Mesenchymal stem cell (in vitro differentiated cells and primary cell): Measurements from ENCODE around the gene AMZ1.

Experiments
- DNase-seq: peaks from one replicate; pipeline ENCODE4 v3.0.0-alpha.2; 2013
- H2AFZ ChIP-seq: one replicate; pipeline ENCODE4 v1.6.1; 2013; ENCODE audit warnings: low read depth, mild to moderate bottlenecking, control low read depth, inconsistent platforms, low read length, moderate library complexity
- H2AK5ac ChIP-seq: 2 replicates; pipeline ENCODE4 v1.6.1; 2013; ENCODE audit warnings: low read length, moderate library complexity, mild to moderate bottlenecking, inconsistent platforms; ENCODE audit not compliant: severe bottlenecking
- H2BK120ac ChIP-seq: one replicate; pipeline ENCODE4 v1.6.1; 2013; ENCODE audit warnings: low read depth, mild to moderate bottlenecking, inconsistent platforms, low read length, moderate library complexity
- H2BK12ac ChIP-seq, 2 experiments: one replicate each; pipeline ENCODE4 v1.6.1; 2013; ENCODE audit warnings: inconsistent platforms in 2 of 2, low read length in 2 of 2, mild to moderate bottlenecking in 2 of 2, moderate library complexity in 2 of 2, control low read depth in 1 of 2
- H2BK15ac ChIP-seq: one replicate; pipeline ENCODE4 v1.6.1; 2013; ENCODE audit warnings: mild to moderate bottlenecking, low read depth, inconsistent platforms; ENCODE audit not compliant: poor library complexity, severe bottlenecking
- H2BK5ac ChIP-seq: 2 replicates; pipeline ENCODE4 v1.6.1; 2013; ENCODE audit warnings: low read depth, mild to moderate bottlenecking, low read length, control low read depth, inconsistent platforms; ENCODE audit not compliant: poor library complexity, severe bottlenecking
- H3K14ac ChIP-seq, 2 experiments: one replicate each; pipeline ENCODE4 v1.6.1; 2013; ENCODE audit warnings: inconsistent platforms in 2 of 2, low read length in 2 of 2, control low read depth in 1 of 2, mild to moderate bottlenecking in 1 of 2, moderate library complexity in 1 of 2
- H3K18ac ChIP-seq, 2 experiments: one replicate each; pipeline ENCODE4 v1.6.1; 2013; ENCODE audit warnings: inconsistent platforms in 2 of 2, low read length in 2 of 2, control low read depth in 1 of 2, low read depth in 1 of 2, mild to moderate bottlenecking in 1 of 2
- H3K23ac ChIP-seq, 2 experiments: one replicate each; pipeline ENCODE4 v1.6.1; 2013; ENCODE audit warnings: inconsistent platforms in 2 of 2, low read length in 2 of 2, mild to moderate bottlenecking in 2 of 2, moderate library complexity in 2 of 2, control low read depth in 1 of 2
- H3K27ac ChIP-seq: 2 replicates; pipeline ENCODE4 v1.5.1; 2013; ENCODE audit warnings: mild to moderate bottlenecking, moderate library complexity, low read length, control low read depth, inconsistent platforms; ENCODE audit not compliant: poor library complexity, severe bottlenecking
- H3K27me3 ChIP-seq, 2 experiments: 2 replicates each; pipeline versions ENCODE4 v1.6.1 to v1.7.0; 2013; ENCODE audit warnings: low read length in 2 of 2, mild to moderate bottlenecking in 2 of 2, moderate library complexity in 2 of 2, control low read depth in 1 of 2, inconsistent platforms in 1 of 2; ENCODE audit not compliant: control insufficient read depth in 1 of 2, insufficient read depth in 1 of 2
- H3K36me3 ChIP-seq, 2 experiments: 2 replicates each; pipeline versions ENCODE4 v1.6.1 to v1.7.0; 2013; ENCODE audit warnings: low read length in 2 of 2, control low read depth in 1 of 2, inconsistent platforms in 1 of 2, low read depth in 1 of 2, mild to moderate bottlenecking in 1 of 2; ENCODE audit not compliant: insufficient read depth in 2 of 2, control insufficient read depth in 1 of 2
- H3K4ac ChIP-seq, 2 experiments: one replicate each; pipeline ENCODE4 v1.6.1; 2013; ENCODE audit warnings: inconsistent platforms in 2 of 2, low read length in 2 of 2, mild to moderate bottlenecking in 2 of 2, moderate library complexity in 2 of 2, control low read depth in 1 of 2, low read depth in 1 of 2
- H3K4me1 ChIP-seq: 2 replicates; pipeline ENCODE4 v1.6.1; 2013; ENCODE audit warnings: low read depth, low read length, control low read depth; ENCODE audit not compliant: control insufficient read depth, insufficient read depth
- H3K4me2 ChIP-seq: 2 replicates; pipeline ENCODE4 v1.6.1; 2013; ENCODE audit warnings: low read length, mild to moderate bottlenecking, inconsistent platforms; ENCODE audit not compliant: poor library complexity, severe bottlenecking
- H3K4me3 ChIP-seq, 2 experiments: 2 replicates each; pipeline versions ENCODE4 v1.5.1 to v1.7.0; 2013; ENCODE audit warnings: low read length in 2 of 2, mild to moderate bottlenecking in 2 of 2, control low read depth in 1 of 2, low read depth in 1 of 2; ENCODE audit not compliant: insufficient read depth in 1 of 2
- H3K79me1 ChIP-seq: replicated peaks from 2 replicates; pipeline ENCODE4 v1.6.1; 2013; ENCODE audit warnings: mild to moderate bottlenecking, control low read depth, low read length, inconsistent platforms; ENCODE audit not compliant: poor library complexity, severe bottlenecking
- H3K9ac ChIP-seq: 2 replicates; pipeline ENCODE4 v1.7.0; 2013; ENCODE audit warnings: mild to moderate bottlenecking, low read length, moderate library complexity
- H3K9me3 ChIP-seq: 2 replicates; pipeline ENCODE4 v1.7.0; 2013; ENCODE audit warnings: mild to moderate bottlenecking, low read length; ENCODE audit not compliant: control insufficient read depth
- H4K8ac ChIP-seq: one replicate; pipeline ENCODE4 v1.6.1; 2013; ENCODE audit warnings: inconsistent platforms, mild to moderate bottlenecking, low read length, moderate library complexity
- H4K91ac ChIP-seq: one replicate; pipeline ENCODE4 v1.6.1; 2013; ENCODE audit warnings: mild to moderate bottlenecking, low read length, inconsistent platforms
- WGBS: methylation state at CpG from one replicate; pipeline ENCODE4 v1.1.7; 2013; ENCODE audit warnings: mixed read lengths; 5-methylcytosine and 5-hydroxymethylcytosine counted together

Gene AMZ1

DNA sequence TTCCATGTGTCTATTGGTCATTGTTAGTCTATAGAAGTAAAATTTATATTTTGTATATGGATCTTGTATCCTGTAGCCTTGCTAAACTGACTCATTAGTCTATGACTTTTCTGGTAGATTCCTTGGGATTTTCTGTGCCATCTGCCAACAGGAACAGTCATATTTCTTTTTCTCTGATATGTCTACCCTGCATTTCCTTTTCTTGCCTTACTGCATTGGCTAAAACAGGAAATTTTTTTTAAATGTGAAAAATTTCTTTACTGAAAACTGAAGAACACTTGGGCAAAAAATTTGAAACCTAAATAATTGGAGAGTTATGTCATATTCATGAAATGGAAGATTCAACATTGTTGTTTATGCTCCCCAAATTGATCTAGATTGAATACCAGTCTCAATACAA is 67.5 kb downstream of the AMZ1 start:
- Histone ChIP-seq H2AFZ (no peak overlapping the region), H2BK120ac (no peak overlapping the region), H3K9ac (no peak overlapping the region), H3K27ac (no peak overlapping the region), H3K27me3 (no peaks in the 10 kb centered on the region), H3K9me3 (no peaks in the 10 kb centered on the region), H3K23ac (no peak overlapping the region), H3K4ac (no peak overlapping the region), H3K4me2 (no peak overlapping the region), H3K4me1 (peaks cover 21% of the 10 kb centered on the region), H2BK12ac (no peak overlapping the region), H3K14ac (no peak overlapping the region), H2BK15ac (no peak overlapping the region), H3K18ac (no peak overlapping the region), H4K8ac (no peak overlapping the region), H3K79me1 (peaks cover 24% of the 10 kb centered on the region), H4K91ac (no peak overlapping the region), H3K4me3 (no peak overlapping the region), H2AK5ac (no peak overlapping the region), H2BK5ac (no peak overlapping the region), H3K36me3 (peaks cover 0 to 6% of the 10 kb centered on the region in 2 experiments)
- no peak for DNase-seq

DNA sequence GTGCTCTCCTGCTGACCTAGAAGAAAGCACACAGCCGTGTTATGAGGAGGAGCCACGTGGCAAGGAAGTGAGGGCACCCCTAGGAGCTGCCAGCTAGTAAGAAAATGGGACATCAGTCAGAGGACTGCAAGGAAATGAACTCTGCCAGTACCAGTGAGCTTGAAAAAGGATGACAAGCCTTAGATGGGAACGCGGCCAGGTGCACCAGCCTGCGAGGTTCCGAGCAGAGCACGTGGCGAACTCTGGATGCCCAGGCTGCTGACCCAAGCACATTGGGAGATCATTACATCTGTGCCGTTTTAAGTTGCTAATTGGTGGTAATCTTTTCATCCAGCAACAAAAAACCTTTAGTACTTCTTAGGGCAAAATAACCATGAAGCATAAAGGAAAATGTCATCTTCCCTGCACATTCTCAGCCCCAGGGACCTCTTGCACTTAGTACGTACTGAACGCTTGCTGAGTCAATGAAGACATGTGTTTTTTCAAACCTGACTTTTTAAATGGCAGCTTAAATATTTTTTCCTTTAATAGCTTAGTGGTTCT is 69.4 kb downstream of the AMZ1 start:
- H3K27ac ChIP-seq: peak overlapping the region; percentile 93
- peak overlapping the region; percentile 80 to 95 for H2BK12ac ChIP-seq
- no peaks in the 10 kb centered on the region for H3K27me3 ChIP-seq
- H3K9me3 ChIP-seq: no peaks in the 10 kb centered on the region
- H3K4ac ChIP-seq: peak overlapping the region; percentile 66 to 76
- no peak for DNase-seq
- peaks cover 27% of the 10 kb centered on the region for H3K4me1 ChIP-seq
- peak overlapping the region; percentile 33 for H2AK5ac ChIP-seq
- peak overlapping the region; percentile 88 for H3K9ac ChIP-seq
- peak overlapping the region; percentile 77 for H4K8ac ChIP-seq
- peak overlapping the region; percentile 52 for H2BK15ac ChIP-seq
- H3K36me3 ChIP-seq: peaks cover 0 to 20% of the 10 kb centered on the region in 2 experiments
- WGBS: 62% methylated on average over 11 of the region's 11 CpGs
- H3K79me1 ChIP-seq: peaks cover 36% of the 10 kb centered on the region
- peak overlapping the region; percentile 46 for H2BK5ac ChIP-seq
- H2AFZ ChIP-seq: no peak overlapping the region
- no peak overlapping the region for H3K23ac ChIP-seq
- peak overlapping the region; percentile 87 for H4K91ac ChIP-seq
- H3K18ac ChIP-seq: peak overlapping the region; percentile 91 to 95
- H3K14ac ChIP-seq: no peak overlapping the region
- H3K4me3 ChIP-seq: peak overlapping the region in 1 of 2 experiments; percentile 66
- no peak overlapping the region for H2BK120ac ChIP-seq
- H3K4me2 ChIP-seq: peak overlapping the region; percentile 36

DNA sequence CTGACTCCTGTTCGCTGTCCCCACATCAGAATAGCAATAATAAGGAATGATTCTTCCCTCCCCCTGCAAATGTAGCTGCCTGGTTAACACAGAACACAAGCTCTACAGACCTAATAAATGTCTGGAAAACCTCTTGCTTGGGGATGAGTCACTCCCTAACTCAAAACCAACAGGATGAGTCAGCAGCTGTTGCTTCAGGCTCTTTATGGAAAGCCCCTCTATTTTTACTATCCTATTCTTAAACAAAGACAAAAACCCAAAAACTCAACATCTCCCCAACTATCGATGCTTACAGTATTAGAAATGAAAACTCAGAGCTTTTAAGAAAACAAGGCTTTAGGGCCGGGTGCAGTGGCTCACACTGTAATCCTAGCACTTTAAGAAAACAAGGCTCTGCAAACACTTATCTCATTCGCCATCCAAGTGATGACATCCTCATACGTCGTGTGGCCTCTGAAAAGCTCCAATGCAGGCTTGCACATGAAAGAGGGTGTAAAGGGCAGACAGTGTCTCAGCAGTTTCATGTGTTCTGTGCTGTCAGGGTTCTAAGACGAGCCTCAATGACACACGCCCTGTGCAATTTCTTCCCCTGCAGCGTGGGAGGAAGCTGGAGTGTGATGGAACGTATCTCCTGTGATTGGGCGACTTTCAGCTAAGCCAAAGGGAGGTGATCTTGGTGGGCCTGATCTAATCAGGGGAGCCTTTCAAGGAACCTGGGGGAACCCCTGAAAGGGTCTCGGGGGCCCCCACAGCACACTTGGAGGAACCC is 70.1 kb downstream of the AMZ1 start:
- Histone ChIP-seq H2BK120ac (no peak overlapping the region), H3K18ac (peak overlapping the region; percentile 56 to 67), H3K14ac (no peak overlapping the region), H2BK5ac (peak overlapping the region; percentile 75), H4K91ac (peak overlapping the region; percentile 80), H3K27me3 (no peaks in the 10 kb centered on the region), H2AFZ (no peak overlapping the region), H2BK12ac (peak overlapping the region; percentile 46 to 78), H3K4me1 (peaks cover 29% of the 10 kb centered on the region), H3K9me3 (no peaks in the 10 kb centered on the region), H3K9ac (peak overlapping the region; percentile 88), H3K23ac (no peak overlapping the region), H3K4ac (peak overlapping the region in 1 of 2 experiments; percentile 3), H3K36me3 (peaks cover 0 to 27% of the 10 kb centered on the region in 2 experiments), H2BK15ac (peak overlapping the region; percentile 92), H3K4me2 (no peak overlapping the region), H3K27ac (peak overlapping the region; percentile 93), H3K4me3 (peak overlapping the region in 1 of 2 experiments; percentile 67), H2AK5ac (peak overlapping the region; percentile 98), H4K8ac (peak overlapping the region; percentile 92), H3K79me1 (peaks cover 37% of the 10 kb centered on the region)
- WGBS: 12% methylated on average over 12 of the region's 12 CpGs
- DNase-seq: peak; percentile 100
